Activated CD8-positive, alpha-beta T cell treated with anti-CD3 and anti-CD28 coated beads, Interleukin-2, amount 10 ng/mL, durations not matched to agents 7 days and 5 days (primary cell): ENCODE results near the gene CXCL3. TPM values are rescaled to one million over a fixed set of nuclear protein-coding genes. Genes with fewer than 3 reads are reported as not detected.

ENCODE experiments used
- ATAC-seq: fragments of 150-1000 bp; cut with Tn5 transposase; one replicate; pipeline ENCODE4 v1.10.0; 2021; ENCODE audit warnings: moderate library complexity
- CTCF ChIA-PET: fragments of 350-600 bp; sonication (Branson Sonifier 250); formaldehyde crosslinking; loops from one replicate; lab custom pipeline; 2021; ENCODE audit warnings: antibody characterized with exemption; lab: Charles Lee
- POLR2A ChIA-PET: fragments of 350-600 bp; sonication (Branson Sonifier 250); formaldehyde crosslinking; loops from one replicate; lab custom pipeline; 2021; ENCODE audit warnings: antibody characterized with exemption; lab: Charles Lee
- DNase-seq: peaks from one replicate; pipeline ENCODE4 v3.0.0-alpha.2; 2020
- H3K27ac Mint-ChIP-seq: one replicate; pipeline ENCODE4 v1.8.0; 2021; ENCODE audit warnings: mild to moderate bottlenecking, mixed read lengths
- H3K27me3 Mint-ChIP-seq: one replicate; pipeline ENCODE4 v1.8.0; 2021; ENCODE audit warnings: low read depth, mixed read lengths
- H3K36me3 Mint-ChIP-seq: one replicate; pipeline ENCODE4 v1.8.0; 2021; ENCODE audit warnings: low read depth, mixed read lengths
- H3K4me1 Mint-ChIP-seq: one replicate; pipeline ENCODE4 v1.8.0; 2021; ENCODE audit warnings: low read depth, mixed read lengths
- H3K4me3 Mint-ChIP-seq: one replicate; pipeline ENCODE4 v1.8.0; 2021; ENCODE audit warnings: mild to moderate bottlenecking, mixed read lengths
- H3K9me3 Mint-ChIP-seq: one replicate; pipeline ENCODE4 v1.8.0; 2022; ENCODE audit warnings: mixed read lengths; ENCODE audit not compliant: insufficient read depth
- total RNA-seq, 2 experiments: library from RNA; stranded (reverse); gene quantifications; one replicate each; pipeline ENCODE4 v1.2.3, GENCODE V29; 2021

CXCL3 gene
- total RNA-seq, 2 experiments from 2014 or later: not detected

DNA sequence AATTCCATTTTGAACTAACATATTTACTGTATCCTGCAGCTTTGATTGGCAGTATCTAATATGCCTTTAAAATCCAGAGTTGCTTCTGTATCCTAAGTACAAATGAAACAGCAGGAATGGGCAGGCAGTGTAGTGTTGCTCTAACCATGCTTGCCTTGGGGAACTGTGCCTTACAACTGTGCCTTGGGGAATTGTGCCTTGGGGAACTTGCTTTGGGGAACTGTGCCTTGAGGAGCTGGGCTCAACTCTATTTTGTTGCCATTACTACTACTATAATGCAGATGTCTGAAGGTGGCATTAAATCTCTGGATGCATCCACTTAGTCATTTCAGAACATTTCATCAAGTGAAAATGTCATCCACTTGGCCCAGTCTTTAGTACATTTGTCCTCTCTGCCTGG is 6.9 kb downstream of the CXCL3 start:
- H3K9me3 Mint-ChIP-seq: no peaks in the 10 kb centered on the region
- no peaks in the 10 kb centered on the region for H3K36me3 Mint-ChIP-seq
- H3K27ac Mint-ChIP-seq: no peak overlapping the region
- H3K27me3 Mint-ChIP-seq: peaks cover 7% of the 10 kb centered on the region
- ATAC-seq: no peak
- POLR2A ChIA-PET: interaction anchor here (0.6 kb wide), 1 partner anchor 130 kb away, joined by 3 read pairs; no protein-coding TSS in a partner anchor
- CTCF ChIA-PET: no interaction called here
- H3K4me3 Mint-ChIP-seq: no peak overlapping the region
- no peak for DNase-seq
- no peaks in the 10 kb centered on the region for H3K4me1 Mint-ChIP-seq

DNA sequence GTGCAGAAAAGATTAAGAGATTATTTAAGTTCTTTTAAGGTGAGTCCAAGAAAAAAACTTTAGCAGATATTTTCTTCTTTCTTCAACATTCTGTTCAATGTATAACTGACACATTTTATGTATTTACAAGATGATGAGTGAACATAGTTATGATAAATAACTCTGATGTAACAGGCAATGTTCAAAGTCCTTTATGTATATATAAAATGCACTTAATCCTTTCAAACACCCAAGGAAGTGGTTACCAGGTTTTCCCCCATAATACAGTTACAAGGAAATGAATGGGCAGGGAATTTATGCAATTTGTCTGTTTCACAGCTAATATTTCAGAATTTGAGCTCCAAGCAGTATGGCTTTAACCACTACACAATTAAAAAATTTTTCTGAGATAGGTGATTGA is 8.2 kb downstream of the CXCL3 start:
- ATAC-seq: no peak
- DNase-seq: no peak
- no peak overlapping the region for H3K27ac Mint-ChIP-seq
- no peaks in the 10 kb centered on the region for H3K36me3 Mint-ChIP-seq
- no peaks in the 10 kb centered on the region for H3K4me1 Mint-ChIP-seq
- H3K27me3 Mint-ChIP-seq: peaks cover 4% of the 10 kb centered on the region
- peaks cover 4% of the 10 kb centered on the region for H3K9me3 Mint-ChIP-seq
- H3K4me3 Mint-ChIP-seq: no peak overlapping the region
- ChIA-PET CTCF (no interaction called here), POLR2A (no interaction called here)

DNA sequence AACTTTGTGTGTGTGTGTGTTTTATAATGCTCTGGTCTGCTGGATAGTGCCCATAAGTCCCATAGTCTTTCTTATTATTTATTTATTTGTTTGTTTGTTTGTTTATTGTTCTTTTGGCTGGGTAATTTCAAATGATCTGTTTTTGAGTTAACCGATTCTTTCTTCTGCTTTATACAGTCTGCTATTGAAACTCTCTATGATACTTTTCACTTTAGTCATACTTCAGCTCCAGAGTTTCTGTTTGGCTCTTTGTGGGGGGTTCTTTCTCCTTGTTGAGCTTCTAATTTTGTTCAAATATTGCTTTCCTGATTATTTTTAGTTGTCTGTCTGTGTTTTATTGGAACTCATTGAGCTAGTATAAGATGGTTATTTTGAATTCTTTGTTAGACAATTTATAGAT is 10.0 kb downstream of the CXCL3 start:
- POLR2A ChIA-PET: no interaction called here

DNA sequence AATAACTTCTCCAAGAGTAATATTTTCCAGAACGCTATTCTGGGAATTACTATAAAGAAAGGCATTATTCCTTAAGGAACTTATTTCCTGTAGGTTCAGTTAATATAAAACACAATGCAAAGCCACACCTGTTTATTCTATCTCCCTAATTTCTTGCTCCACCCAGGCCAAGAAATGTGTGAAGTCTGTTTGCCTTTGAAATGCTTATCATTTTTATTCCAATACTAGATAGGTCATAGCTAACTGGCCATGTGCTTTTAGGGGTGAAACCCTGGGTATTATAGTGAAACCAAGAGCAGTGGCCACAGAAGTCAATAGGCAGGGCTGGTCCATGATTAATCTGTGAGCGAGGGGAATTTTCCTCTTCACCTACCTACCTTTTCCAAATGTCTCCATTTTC is 14.8 kb downstream of the CXCL3 start:
- H3K36me3 Mint-ChIP-seq: no peaks in the 10 kb centered on the region
- no peaks in the 10 kb centered on the region for H3K27me3 Mint-ChIP-seq
- no peak overlapping the region for H3K27ac Mint-ChIP-seq
- DNase-seq (no peak), ATAC-seq (no peak)
- ChIA-PET POLR2A (no interaction called here), CTCF (no interaction called here)
- H3K4me3 Mint-ChIP-seq: no peak overlapping the region
- peaks cover 2% of the 10 kb centered on the region for H3K4me1 Mint-ChIP-seq
- H3K9me3 Mint-ChIP-seq: peaks cover 4% of the 10 kb centered on the region

More for the DNA sequence above, 10.0 kb downstream of the CXCL3 start:
- DNase-seq: no peak
- CTCF ChIA-PET: interaction anchor here (0.8 kb wide), 1 partner anchor 9 kb away, joined by 3 read pairs; no protein-coding TSS in a partner anchor
- no peaks in the 10 kb centered on the region for H3K36me3 Mint-ChIP-seq
- H3K9me3 Mint-ChIP-seq: peaks cover 4% of the 10 kb centered on the region
- peaks cover 2% of the 10 kb centered on the region for H3K27me3 Mint-ChIP-seq
- H3K4me1 Mint-ChIP-seq: no peaks in the 10 kb centered on the region
- ATAC-seq: no peak
- no peak overlapping the region for H3K27ac Mint-ChIP-seq
- no peak overlapping the region for H3K4me3 Mint-ChIP-seq

DNA sequence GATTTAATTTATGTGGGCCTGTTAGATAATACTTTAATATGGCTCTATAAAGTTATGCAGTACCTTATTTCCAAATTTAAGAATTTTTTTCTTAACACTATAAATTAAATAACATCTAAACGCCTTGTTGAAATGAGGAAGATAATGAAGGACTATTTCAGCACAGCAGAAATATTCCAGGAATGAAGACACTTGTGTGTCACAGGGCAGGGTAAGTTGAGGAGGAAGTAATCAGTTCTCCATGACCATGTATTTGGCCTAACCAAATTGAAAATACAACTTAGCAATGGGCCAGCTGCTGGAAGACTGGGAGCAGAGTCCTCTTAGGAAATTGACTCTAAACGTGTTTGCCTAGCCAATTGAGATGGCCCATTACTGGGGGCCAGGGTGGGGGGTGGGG is 16.9 kb downstream of the CXCL3 start:
- peaks cover 4% of the 10 kb centered on the region for H3K9me3 Mint-ChIP-seq
- H3K27me3 Mint-ChIP-seq: no peaks in the 10 kb centered on the region
- DNase-seq: no peak
- no peak overlapping the region for H3K4me3 Mint-ChIP-seq
- ATAC-seq: no peak
- CTCF ChIA-PET: no interaction called here
- H3K4me1 Mint-ChIP-seq: peaks cover 8% of the 10 kb centered on the region
- H3K27ac Mint-ChIP-seq: no peak overlapping the region
- POLR2A ChIA-PET: no interaction called here
- H3K36me3 Mint-ChIP-seq: no peaks in the 10 kb centered on the region

DNA sequence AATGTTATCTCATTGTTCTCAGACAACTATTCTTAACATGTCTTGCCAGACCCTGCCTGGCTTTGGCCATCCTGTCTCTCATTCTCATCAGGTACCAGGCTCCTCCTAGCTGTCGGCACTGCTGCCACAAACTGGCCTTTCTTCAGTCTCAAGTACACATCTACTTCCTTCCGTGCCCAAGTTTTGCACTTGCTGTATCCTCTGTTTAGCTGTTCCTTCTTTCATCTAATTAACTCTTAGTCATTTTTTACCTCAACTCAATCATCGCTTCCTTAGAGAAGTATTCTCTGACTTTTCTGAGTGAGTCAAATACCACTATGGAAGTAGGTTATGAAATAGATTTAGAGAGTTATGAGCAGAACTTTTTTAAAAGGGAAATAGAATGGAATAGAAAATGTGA is 19.7 kb downstream of the CXCL3 start:
- ATAC-seq (no peak), DNase-seq (no peak)
- ChIA-PET CTCF (interaction anchor here (1.4 kb wide), 1 partner anchor 50 kb away, joined by 3 read pairs; no protein-coding TSS in a partner anchor), POLR2A (interaction anchor here (1.1 kb wide), 1 partner anchor 20 kb away, joined by 3 read pairs; the partner anchor contains the start of gene CXCL3)
- Mint-ChIP-seq H3K9me3 (no peaks in the 10 kb centered on the region), H3K36me3 (no peaks in the 10 kb centered on the region), H3K4me3 (no peak overlapping the region), H3K27me3 (no peaks in the 10 kb centered on the region), H3K27ac (no peak overlapping the region), H3K4me1 (peaks cover 25% of the 10 kb centered on the region)

DNA sequence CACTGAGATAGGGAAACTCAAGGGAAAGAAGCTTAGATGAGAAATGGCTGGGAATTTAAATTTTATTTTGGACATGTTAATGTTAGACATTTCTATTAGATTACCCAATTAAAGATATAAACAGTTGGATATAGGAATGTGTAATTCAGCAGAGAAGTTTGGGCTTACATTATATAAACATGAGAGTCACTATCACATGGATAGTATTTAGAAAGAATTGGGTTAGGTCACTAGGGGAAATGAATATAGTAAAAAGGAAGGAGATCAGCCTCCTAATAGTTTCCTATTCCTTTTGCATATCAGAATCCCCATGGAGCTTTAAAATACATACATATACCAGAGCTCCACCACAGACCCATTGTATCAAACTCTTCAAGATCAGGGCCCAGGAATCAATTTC is 20.4 kb downstream of the CXCL3 start:
- H3K36me3 Mint-ChIP-seq: no peaks in the 10 kb centered on the region
- ChIA-PET CTCF (interaction anchor here (1.4 to 1.8 kb wide), 2 partner anchors 11 to 51 kb away, joined by 3 to 4 read pairs; no protein-coding TSS in a partner anchor), POLR2A (interaction anchor here (1.1 kb wide), 1 partner anchor 21 kb away, joined by 3 read pairs; the partner anchor contains the start of gene CXCL3)
- peaks cover 25% of the 10 kb centered on the region for H3K4me1 Mint-ChIP-seq
- no peaks in the 10 kb centered on the region for H3K9me3 Mint-ChIP-seq
- ATAC-seq (no peak), DNase-seq (no peak)
- no peaks in the 10 kb centered on the region for H3K27me3 Mint-ChIP-seq
- H3K27ac Mint-ChIP-seq: no peak overlapping the region
- no peak overlapping the region for H3K4me3 Mint-ChIP-seq

DNA sequence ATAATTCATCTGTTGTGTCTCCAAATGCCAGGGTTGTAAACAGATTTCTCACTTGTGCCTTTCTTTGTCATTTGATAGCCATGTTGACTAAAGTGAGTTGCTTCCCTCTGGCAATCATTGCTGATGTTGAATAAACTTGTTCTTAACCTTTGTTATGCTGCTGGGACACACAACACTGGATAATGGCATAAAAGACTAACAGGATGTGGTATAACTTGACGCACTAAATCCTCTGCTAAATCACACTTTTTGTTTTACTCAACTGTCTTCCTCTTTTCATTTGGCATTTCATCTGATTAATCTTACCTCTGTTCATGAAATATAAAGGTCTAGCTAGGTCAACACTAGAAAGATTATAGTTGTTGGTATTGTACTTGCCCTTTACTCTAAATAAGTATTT is 22.4 kb downstream of the CXCL3 start:
- Mint-ChIP-seq H3K36me3 (no peaks in the 10 kb centered on the region), H3K4me1 (peaks cover 25% of the 10 kb centered on the region), H3K4me3 (no peak overlapping the region), H3K27me3 (no peaks in the 10 kb centered on the region), H3K27ac (peak overlapping the region; percentile 17), H3K9me3 (no peaks in the 10 kb centered on the region)
- POLR2A ChIA-PET: no interaction called here
- DNase-seq (no peak), ATAC-seq (peak; percentile 53)
- CTCF ChIA-PET: interaction anchor here (1.3 to 2.2 kb wide), 3 partner anchors 9 to 119 kb away, joined by 3 to 4 read pairs (median 4); no protein-coding TSS in a partner anchor

DNA sequence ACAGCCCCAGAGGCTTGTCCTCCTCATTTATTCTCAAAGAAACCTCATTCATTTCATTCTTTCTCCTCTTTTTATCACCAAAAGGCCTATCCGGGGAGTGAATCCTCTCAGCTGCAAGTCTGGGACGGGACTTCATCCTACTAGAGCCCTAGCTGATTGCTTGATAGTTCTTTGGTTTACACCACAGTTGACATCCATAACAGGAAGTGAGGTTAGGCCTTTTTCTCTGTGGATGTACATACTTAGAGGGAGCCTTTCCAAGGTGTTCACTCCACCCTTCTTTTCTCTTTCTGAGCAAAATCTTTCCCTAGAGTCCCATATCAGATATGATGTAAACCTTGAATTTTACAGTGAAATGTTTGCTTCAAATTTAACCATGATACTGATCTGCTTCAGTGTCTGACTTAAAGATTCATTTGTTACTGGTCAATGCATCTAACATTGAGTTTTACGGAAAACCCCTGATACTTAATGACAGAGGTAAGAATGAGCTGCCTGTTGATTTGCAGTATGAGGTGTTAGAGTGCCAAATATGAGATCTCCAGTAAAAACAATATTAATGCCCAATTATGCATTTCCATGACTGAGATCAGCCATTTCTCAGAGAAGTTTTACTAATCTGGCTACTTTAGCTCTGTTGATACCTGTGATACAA is 23.2 kb downstream of the CXCL3 start:
- ChIA-PET POLR2A (no interaction called here), CTCF (interaction anchor here (1.3 to 2.2 kb wide), 2 partner anchors 22 to 119 kb away, joined by 3 to 4 read pairs; no protein-coding TSS in a partner anchor)
- Mint-ChIP-seq H3K4me3 (no peak overlapping the region), H3K27ac (no peak overlapping the region), H3K4me1 (peaks cover 25% of the 10 kb centered on the region), H3K36me3 (no peaks in the 10 kb centered on the region), H3K27me3 (no peaks in the 10 kb centered on the region), H3K9me3 (no peaks in the 10 kb centered on the region)
- DNase-seq (no peak), ATAC-seq (no peak)

DNA sequence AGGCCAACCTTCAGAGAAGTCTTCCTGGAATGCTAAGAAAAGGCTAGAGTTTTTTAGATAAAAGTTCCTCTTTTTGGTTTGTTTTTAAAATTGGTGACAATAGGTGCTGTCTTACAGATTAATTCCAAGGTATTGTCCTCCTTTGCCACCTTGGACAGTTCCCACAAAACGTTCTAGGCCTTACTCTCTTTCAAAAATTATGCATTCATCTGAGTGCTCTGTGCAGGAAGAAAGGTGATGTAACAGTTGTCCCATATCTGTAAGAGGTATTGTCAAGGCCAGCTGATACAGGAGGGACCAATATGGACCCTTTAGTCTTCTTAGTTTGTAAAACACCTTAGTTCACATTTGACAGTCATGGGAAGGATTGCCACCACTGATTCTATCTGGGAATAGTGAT is 24.2 kb downstream of the CXCL3 start:
- ChIA-PET CTCF (interaction anchor here (2.2 kb wide), 1 partner anchor 120 kb away, joined by 4 read pairs; no protein-coding TSS in a partner anchor), POLR2A (no interaction called here)
- H3K27me3 Mint-ChIP-seq: no peaks in the 10 kb centered on the region
- no peak overlapping the region for H3K27ac Mint-ChIP-seq
- H3K4me3 Mint-ChIP-seq: no peak overlapping the region
- no peaks in the 10 kb centered on the region for H3K9me3 Mint-ChIP-seq
- DNase-seq (no peak), ATAC-seq (no peak)
- peaks cover 25% of the 10 kb centered on the region for H3K4me1 Mint-ChIP-seq
- H3K36me3 Mint-ChIP-seq: no peaks in the 10 kb centered on the region

DNA sequence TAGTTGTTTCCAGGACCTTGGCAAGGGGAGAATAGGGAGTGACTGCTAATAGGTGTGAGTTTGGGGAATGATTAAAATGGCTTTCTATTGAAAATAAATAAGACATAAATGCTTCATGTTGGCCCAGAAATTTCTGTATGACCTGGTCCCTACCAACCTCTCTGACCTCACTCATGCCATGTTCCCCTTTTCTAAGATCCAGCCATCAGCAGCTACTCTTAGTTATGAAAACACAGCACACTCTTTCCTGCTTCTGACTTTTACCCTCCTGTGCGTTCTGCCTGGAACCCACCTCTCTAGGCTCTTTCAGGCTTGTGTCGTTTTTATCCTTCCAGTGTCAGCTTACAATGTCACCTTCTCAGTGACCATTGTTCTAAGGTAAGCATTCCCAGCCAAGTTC is 25.2 kb downstream of the CXCL3 start:
- DNase-seq: no peak
- Mint-ChIP-seq H3K4me1 (peaks cover 21% of the 10 kb centered on the region), H3K27ac (no peak overlapping the region), H3K27me3 (no peaks in the 10 kb centered on the region), H3K36me3 (no peaks in the 10 kb centered on the region), H3K4me3 (no peak overlapping the region), H3K9me3 (no peaks in the 10 kb centered on the region)
- ATAC-seq: no peak
- ChIA-PET POLR2A (no interaction called here), CTCF (no interaction called here)

DNA sequence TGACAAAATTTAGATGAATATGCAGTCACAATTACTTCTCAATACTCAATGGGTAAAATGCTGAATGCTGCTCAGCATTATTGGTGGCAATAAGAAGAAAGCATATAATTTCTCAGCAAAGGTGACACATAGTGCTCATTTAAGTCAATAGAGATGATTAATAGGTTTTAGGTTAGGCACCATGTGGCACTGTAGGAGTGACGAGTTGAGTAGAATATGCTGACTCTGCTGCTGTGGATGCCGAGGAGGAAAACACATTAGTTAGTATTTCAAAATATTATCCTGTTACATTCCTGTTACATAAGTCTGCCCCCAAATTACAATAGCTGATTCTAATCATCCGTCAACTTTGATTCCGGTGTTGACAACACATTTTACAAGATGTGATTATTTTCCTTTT is 26.4 kb downstream of the CXCL3 start:
- H3K4me1 Mint-ChIP-seq: peaks cover 21% of the 10 kb centered on the region
- POLR2A ChIA-PET: no interaction called here
- H3K9me3 Mint-ChIP-seq: no peaks in the 10 kb centered on the region
- H3K27ac Mint-ChIP-seq: no peak overlapping the region
- DNase-seq: no peak
- H3K4me3 Mint-ChIP-seq: no peak overlapping the region
- H3K36me3 Mint-ChIP-seq: no peaks in the 10 kb centered on the region
- CTCF ChIA-PET: no interaction called here
- no peak for ATAC-seq
- H3K27me3 Mint-ChIP-seq: no peaks in the 10 kb centered on the region
